ENCODE measurements around the gene DIP2B.

DIP2B gene

GRCh38 chr12:50590869-50591268 is 86.1 kb downstream of the DIP2B start:
- FAIRE-seq = peak; percentile 27
- DNase-seq (ENCODE audit: insufficient read length, low spot score) = no peak
- TF ChIP-seq POLR2A (IDR thresholded peaks at IDR 0.05; ENCODE audit: low read depth, low read length) = no peak

- TF ChIP-seq POLR2A (IDR thresholded peaks at IDR 0.05; ENCODE audit: low read depth, low read length) = no peak
- DNase-seq (ENCODE audit: insufficient read length, low spot score) (no peak), FAIRE-seq (no peak)
Measured at GRCh38 chr12:50595667-50596066, 90.9 kb downstream of the DIP2B start.

DNA sequence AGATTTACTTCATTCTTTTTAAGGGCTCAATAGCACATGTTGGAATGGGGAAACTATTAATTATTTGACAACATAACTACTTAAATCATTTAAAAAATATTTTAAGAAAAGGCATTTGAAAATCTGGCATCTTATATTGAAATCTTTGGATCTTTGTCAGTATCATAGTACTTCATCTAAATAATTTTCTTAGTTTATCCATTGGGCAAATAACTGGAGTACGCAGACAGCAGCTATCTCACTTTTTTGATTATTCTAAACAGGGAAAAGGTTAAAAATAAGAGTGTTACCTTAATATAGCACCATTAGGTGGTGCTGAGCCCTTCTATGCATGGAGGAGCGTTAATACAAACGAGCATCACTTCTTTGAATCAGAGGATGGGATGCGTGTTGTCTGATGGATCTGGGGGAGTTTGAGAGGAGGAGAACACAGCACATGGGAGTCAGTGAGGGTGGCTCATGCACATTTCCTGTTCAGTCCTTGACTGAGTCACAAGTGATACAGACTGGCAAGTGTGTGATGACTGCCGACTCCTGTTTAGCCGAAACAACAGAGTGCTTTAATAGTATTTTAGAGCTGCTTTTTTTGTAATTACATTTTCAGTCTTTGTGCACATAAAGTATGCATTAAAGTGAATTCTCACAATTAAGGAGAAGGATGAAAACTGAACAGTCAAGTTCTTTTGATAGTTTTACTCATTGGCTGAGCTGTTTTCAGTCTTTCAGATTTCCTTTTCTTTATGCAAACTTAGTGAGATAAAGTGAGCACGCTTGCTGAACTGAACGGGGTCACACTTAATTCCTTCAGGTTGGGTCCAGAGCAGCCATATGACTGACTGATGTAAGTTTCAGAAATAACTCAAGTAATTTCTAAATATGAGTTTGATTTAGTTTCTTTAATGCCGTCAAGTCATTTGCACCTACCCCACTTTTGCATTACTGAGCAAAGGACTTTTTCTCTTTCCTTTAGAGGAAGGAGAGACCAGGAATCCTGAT is 92.7 kb downstream of the DIP2B start:
- TF ChIP-seq POLR2A (IDR thresholded peaks at IDR 0.05; ENCODE audit: low read depth, low read length) = no peak
- FAIRE-seq = peak; percentile 99
- DNase-seq (ENCODE audit: insufficient read length, low spot score) = peak; percentile 82

GRCh38 chr12:50598321-50598862 is 93.6 kb downstream of the DIP2B start:
- DNase-seq (ENCODE audit: insufficient read length, low spot score) (no peak), FAIRE-seq (no peak)
- TF ChIP-seq POLR2A (IDR thresholded peaks at IDR 0.05; ENCODE audit: low read depth, low read length) = no peak

DNA sequence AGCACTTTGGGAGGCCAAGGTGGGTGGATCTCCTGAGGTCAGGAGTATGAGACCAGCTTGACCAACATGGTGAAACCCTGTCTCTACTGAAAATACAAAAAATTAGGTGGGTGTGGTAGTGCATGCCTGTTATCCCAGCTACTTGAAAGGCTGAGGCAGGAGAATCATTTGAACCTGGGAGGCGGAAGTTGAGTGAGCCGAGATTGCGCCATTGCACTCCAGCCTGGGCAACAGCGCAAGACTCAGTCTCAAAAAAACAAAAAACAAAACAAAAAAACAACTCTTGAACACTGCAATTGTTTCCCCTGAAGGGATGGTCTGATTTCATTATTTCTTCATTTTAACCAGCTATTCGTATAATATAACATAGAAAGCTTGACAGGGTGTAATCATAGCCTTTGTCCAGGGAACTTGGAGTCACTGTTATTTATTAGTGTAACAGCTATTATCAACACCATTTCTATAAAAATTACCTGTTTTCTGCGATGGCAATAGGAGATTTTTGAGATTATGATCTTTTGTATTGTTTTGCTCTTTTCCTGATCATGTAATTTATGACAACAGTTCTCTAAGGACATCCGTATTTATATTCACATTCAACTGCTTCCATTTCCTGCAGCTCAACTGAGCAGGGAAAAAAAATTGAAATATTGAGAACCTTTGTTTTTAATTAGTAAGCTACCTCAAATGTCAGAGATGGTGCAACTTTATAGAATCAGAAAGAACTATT is 94.7 kb downstream of the DIP2B start:
- no peak for FAIRE-seq
- no peak for DNase-seq (ENCODE audit: insufficient read length, low spot score)
- no peak for TF ChIP-seq POLR2A (IDR thresholded peaks at IDR 0.05; ENCODE audit: low read depth, low read length)

DNA sequence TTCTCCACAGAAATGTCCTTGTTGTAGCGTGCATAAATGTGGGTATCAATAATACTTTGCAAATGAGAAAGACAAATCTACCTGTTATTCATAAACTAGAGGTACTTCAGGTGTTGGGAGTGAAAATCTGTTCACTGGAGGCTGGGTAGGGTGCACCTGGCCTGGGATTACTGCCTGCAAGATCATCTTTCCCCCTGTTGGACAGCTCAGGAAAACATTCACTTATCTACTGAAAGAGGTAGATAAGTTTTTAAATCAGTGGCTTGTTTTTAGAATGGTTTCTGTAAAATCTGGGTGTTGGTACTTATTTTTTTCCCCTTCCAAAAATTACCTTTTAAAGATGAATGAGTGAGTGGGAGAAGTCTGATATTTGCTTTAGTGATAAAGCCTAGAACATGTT is 95.6 kb downstream of the DIP2B start:
- FAIRE-seq (no peak), DNase-seq (ENCODE audit: insufficient read length, low spot score) (no peak)
- no peak for TF ChIP-seq POLR2A (IDR thresholded peaks at IDR 0.05; ENCODE audit: low read depth, low read length)

GRCh38 chr12:50603817-50604639 is 99.2 kb downstream of the DIP2B start:
- no peak for TF ChIP-seq POLR2A (IDR thresholded peaks at IDR 0.05; ENCODE audit: low read depth, low read length)
- no peak for DNase-seq (ENCODE audit: insufficient read length, low spot score)
- FAIRE-seq = no peak

GRCh38 chr12:50604640-50604920 is 99.8 kb downstream of the DIP2B start:
- TF ChIP-seq POLR2A (IDR thresholded peaks at IDR 0.05; ENCODE audit: low read depth, low read length) = no peak
- FAIRE-seq = no peak
- DNase-seq (ENCODE audit: insufficient read length, low spot score) = no peak

DNA sequence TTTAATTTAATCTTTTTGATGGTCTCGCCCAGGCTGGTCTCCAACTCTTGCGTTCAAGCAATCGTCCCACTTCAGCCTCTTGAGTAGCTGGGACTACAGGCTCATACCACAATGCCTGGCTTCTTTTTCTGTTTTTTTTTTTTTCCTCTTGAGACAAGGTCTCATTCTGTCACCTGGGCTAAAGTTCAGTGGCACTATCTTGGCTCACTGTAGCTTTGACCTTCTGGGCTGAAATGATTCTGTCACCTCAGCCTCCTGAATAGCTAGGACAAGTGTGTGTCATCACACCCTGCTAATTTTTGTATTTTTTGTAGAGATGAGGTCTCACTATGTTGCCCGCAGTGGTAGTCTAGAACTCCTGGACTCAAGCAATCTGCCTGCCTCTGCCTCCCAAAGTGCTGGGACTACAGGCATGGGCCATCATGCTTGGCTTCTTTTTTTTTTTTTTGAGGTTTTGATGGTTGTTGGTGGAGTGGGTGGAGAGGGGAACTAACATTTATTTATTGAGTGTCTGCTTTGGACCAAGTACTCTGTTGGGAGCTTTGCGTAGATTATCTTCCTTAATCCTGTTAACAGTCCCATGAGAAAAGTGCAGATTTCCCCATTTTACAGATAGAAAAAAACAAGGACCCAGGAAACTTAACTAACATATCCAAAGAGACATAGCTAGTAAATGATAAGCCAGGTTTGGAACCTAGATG is 102.0 kb downstream of the DIP2B start:
- TF ChIP-seq POLR2A (IDR thresholded peaks at IDR 0.05; ENCODE audit: low read depth, low read length) = no peak
- DNase-seq (ENCODE audit: insufficient read length, low spot score) = no peak
- FAIRE-seq = no peak

- no peak for TF ChIP-seq POLR2A (IDR thresholded peaks at IDR 0.05; ENCODE audit: low read depth, low read length)
- DNase-seq (ENCODE audit: insufficient read length, low spot score) = no peak
- FAIRE-seq = no peak
Measured at GRCh38 chr12:50609292-50609874, 104.6 kb downstream of the DIP2B start.

DNA sequence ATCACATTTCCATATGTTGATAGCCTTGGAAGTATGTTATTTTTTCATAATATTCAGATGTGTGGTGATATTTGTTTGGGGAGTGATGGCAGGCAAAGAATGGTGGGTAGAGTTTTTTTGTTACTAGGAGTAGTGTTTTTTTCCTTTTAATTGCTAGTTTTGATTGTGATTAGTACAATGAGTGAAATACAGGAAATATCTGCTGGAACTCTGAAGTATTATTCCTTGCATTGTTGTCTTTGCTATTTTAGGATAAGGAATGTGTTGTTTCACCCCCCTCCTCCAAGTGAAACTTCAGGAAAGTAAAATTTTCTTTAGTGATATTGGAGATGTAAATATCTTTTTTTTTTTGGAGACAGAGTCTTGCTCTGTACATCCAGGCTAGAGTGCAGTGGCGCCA is 105.4 kb downstream of the DIP2B start:
- FAIRE-seq = no peak

GRCh38 chr12:50611021-50611744 is 106.4 kb downstream of the DIP2B start:
- no peak for FAIRE-seq
- no peak for DNase-seq (ENCODE audit: insufficient read length, low spot score)
- no peak for TF ChIP-seq POLR2A (IDR thresholded peaks at IDR 0.05; ENCODE audit: low read depth, low read length)

More for the DNA sequence above, 105.4 kb downstream of the DIP2B start:
- no peak for DNase-seq (ENCODE audit: insufficient read length, low spot score)
- TF ChIP-seq POLR2A (IDR thresholded peaks at IDR 0.05; ENCODE audit: low read depth, low read length) = no peak

All from H54 (cell line).